NB4 (cell line): ENCODE measurements around the gene RGL1.

ENCODE experiments used
- POLR2A ChIP-seq: IDR thresholded peaks from 2 replicates; pipeline ENCODE4 v1.6.1; 2011; ENCODE audit warnings: mild to moderate bottlenecking; ENCODE audit not compliant: insufficient read length; ENCODE audit errors: extremely low read depth
- TF ChIP-seq, protein P1 (sequence below): IDR thresholded peaks from 2 replicates; pipeline ENCODE4 v1.6.1; 2011; ENCODE audit warnings: low read depth, low read length
- TF ChIP-seq, protein P2 (sequence below): IDR thresholded peaks from one replicate; pipeline ENCODE4 v1.5.1; 2012; ENCODE audit warnings: low read depth, low read length

DNA sequence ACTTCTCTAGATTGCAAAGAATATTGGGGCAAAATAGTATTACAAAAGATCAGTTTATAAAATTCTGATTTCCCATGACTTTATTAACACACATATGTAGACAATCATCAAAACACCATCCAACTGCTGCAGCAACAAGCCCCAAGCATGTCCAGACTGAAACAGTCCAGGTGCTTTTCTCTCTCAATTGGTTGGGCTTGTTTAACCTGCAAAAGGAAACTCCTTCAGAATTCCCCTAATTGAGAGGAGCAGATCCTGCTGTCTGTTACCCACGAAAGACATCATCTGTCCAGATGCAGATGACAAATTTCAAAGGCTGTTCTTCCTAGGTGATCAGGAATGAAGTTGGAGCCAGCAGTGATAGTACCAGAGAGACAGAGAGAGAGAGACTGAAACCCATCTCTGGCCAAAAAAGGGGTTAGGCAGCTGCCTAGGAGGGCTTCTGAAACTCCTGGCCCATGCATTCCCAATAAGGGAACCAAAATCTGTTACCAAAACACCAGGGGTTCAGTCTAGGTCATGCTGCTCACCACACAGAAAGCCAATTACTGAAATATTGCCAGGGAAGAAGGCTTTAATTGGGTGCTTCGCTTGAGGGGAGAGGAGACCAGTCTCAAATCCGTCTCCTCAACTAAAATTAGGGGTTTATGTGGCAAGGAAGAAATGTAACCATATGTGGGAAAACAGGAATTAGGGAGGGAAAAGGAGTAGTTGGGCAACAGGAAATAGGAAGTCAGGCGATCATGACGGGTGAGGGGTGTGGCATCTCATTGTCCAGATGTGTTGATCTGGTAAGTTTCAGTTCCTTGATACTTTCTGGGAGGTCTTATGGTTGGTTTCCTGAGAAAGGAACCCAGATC is 34.7 kb upstream of the RGL1 start:
- TF ChIP-seq, protein P1, sequence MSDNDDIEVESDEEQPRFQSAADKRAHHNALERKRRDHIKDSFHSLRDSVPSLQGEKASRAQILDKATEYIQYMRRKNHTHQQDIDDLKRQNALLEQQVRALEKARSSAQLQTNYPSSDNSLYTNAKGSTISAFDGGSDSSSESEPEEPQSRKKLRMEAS: no peak
- TF ChIP-seq, protein P2, sequence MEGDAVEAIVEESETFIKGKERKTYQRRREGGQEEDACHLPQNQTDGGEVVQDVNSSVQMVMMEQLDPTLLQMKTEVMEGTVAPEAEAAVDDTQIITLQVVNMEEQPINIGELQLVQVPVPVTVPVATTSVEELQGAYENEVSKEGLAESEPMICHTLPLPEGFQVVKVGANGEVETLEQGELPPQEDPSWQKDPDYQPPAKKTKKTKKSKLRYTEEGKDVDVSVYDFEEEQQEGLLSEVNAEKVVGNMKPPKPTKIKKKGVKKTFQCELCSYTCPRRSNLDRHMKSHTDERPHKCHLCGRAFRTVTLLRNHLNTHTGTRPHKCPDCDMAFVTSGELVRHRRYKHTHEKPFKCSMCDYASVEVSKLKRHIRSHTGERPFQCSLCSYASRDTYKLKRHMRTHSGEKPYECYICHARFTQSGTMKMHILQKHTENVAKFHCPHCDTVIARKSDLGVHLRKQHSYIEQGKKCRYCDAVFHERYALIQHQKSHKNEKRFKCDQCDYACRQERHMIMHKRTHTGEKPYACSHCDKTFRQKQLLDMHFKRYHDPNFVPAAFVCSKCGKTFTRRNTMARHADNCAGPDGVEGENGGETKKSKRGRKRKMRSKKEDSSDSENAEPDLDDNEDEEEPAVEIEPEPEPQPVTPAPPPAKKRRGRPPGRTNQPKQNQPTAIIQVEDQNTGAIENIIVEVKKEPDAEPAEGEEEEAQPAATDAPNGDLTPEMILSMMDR: no peak
- no peak for TF ChIP-seq POLR2A
